ENCODE measurements around the gene HADHA. TPM values are rescaled to one million over a fixed set of nuclear protein-coding genes. Genes with fewer than 3 reads are reported as not detected.

Gene HADHA
- polyA plus RNA-seq, 1 donor (not counting 4 experiments of a cell fraction or from before 2014, with no cell fraction given): 150 TPM

DNA sequence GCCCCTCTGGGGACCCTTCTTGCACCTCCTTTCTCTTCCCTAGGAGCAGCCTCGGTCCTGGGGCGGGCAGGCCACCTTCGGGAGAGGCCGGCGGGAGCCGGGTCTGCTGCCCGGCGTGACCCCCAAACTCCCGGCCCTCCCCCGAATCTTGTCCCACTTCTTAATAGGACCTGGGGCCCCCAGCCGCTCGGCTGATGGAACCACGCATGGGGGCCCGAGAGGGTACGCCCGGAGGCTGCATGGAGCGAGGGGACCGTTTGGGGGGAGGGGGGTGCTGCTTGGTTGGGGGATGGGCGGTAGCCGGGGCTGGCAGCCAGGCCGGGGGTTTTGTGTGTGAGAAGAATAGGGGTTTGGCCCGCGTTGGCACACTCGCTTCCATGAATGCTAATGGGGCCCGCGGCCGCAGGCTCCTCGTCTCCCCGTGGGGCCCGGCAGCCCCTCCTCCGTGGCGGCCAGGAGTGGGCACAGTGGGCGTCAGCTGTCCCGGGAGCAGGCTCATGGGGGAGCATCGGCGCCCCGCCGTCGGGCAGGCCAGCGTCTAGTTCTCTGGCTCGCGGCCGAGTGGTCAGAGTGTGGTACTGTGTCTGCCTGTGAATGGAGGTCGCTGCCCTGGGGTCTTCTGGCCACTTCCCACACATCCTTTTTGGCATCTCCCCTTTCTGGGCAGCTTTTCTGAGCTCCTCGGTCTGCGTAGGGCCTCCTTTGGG, 70.5 kb downstream of the HADHA start:
- no peak overlapping the region for H3K27ac ChIP-seq (ENCODE audit: control insufficient read depth, insufficient read depth, low read length)
- H3K9me3 ChIP-seq (ENCODE audit: control insufficient read depth, low read depth, low read length): no peaks in the 10 kb centered on the region
- H3K9me1 ChIP-seq (ENCODE audit: control insufficient read depth, extremely low read depth, insufficient read depth, low read length): no peaks in the 10 kb centered on the region
- TF ChIP-seq, protein P1, sequence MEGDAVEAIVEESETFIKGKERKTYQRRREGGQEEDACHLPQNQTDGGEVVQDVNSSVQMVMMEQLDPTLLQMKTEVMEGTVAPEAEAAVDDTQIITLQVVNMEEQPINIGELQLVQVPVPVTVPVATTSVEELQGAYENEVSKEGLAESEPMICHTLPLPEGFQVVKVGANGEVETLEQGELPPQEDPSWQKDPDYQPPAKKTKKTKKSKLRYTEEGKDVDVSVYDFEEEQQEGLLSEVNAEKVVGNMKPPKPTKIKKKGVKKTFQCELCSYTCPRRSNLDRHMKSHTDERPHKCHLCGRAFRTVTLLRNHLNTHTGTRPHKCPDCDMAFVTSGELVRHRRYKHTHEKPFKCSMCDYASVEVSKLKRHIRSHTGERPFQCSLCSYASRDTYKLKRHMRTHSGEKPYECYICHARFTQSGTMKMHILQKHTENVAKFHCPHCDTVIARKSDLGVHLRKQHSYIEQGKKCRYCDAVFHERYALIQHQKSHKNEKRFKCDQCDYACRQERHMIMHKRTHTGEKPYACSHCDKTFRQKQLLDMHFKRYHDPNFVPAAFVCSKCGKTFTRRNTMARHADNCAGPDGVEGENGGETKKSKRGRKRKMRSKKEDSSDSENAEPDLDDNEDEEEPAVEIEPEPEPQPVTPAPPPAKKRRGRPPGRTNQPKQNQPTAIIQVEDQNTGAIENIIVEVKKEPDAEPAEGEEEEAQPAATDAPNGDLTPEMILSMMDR (optimal IDR thresholded peaks at IDR 0.05 in 1 of 3, IDR thresholded peaks at IDR 0.05 in 1 of 3, conservative IDR thresholded peaks at IDR 0.05 in 1 of 3; ENCODE audit: extremely low read depth in 1 of 3, insufficient read depth in 2 of 3, low read length in 3 of 3): no peak
- TF ChIP-seq EZH2 (IDR thresholded peaks at IDR 0.05; ENCODE audit: low read length): peak; percentile 10
- H3K9ac ChIP-seq (ENCODE audit: control insufficient read depth, extremely low read depth, insufficient read depth, low read length): no peak overlapping the region
- dilution Hi-C loops (cut with MboI; ENCODE audit: extremely low pct_ligation_motif_present, low sequenced_read_pairs): no loop called here
- no peak overlapping the region for H2AFZ ChIP-seq (ENCODE audit: control insufficient read depth, low read length)
- DNase-seq (ENCODE audit: low read depth, low spot score) (no peak), FAIRE-seq (no peak)
- peaks cover 18% of the 10 kb centered on the region for H3K27me3 ChIP-seq (ENCODE audit: control insufficient read depth, extremely low read depth, insufficient read depth, low read length)
- no peak overlapping the region for H3K4me3 ChIP-seq (ENCODE audit: control insufficient read depth in 2 of 3, extremely low read depth in 1 of 3, insufficient read depth in 2 of 3, low read depth in 1 of 3, low read length in 3 of 3)
- no peaks in the 10 kb centered on the region for H3K36me3 ChIP-seq (ENCODE audit: control insufficient read depth in 2 of 2, extremely low read depth in 1 of 2, insufficient read depth in 2 of 2, low read length in 2 of 2)
- no peaks in the 10 kb centered on the region for H3K4me1 ChIP-seq (ENCODE audit: control insufficient read depth, extremely low read depth, insufficient read depth, low read length)
- no peak overlapping the region for H3K4me2 ChIP-seq (ENCODE audit: control insufficient read depth, extremely low read depth, insufficient read depth, low read depth, low read length)
- H4K20me1 ChIP-seq (ENCODE audit: control insufficient read depth, extremely low read depth, insufficient read depth, low read length): no peaks in the 10 kb centered on the region
- H3K79me2 ChIP-seq (ENCODE audit: control insufficient read depth, insufficient read depth, low read length): no peaks in the 10 kb centered on the region

DNA sequence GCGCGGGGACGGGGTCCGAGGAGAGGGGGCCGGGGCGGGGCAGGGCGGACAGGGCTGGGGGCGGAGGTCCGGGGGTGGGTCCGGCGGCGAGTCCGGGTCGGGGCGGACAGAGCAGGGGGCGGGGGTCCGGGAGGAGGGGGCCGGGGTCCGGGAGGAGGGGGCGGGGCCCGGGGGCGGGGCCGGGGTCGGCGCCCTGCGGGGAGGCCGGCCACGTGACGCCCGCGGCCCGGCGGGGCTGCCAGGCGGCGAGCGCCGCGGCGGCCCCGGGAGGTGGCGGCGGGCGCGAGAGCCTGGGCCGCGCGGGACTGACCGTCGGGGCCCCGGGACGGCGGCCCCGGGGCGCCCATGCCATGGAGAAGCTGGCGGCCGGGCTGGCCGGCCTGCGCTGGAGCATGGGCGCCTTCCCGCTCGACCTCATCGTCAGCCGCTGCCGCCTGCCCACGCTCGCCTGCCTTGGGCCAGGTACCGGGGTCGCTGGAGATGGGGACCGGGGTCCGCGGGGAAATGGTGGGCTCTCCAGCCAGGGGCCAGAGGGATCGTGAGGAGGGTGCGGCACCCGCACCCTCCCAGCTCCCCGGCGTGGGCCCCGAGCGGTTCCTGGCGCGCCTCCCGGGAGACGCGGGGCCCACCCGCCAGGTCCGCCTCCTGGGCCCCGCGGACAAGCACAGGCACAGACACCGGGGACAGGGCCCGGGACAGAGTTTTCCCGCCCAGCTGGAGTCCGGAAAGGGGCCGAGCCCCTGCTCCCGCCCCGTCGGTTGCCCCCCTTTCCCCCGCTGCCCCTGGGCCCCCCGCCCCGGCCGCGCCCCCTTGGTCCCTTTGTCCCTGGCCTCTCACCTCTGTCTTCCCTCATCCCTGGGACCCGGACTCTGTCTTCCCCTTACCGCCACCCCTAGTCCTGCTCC, 71.3 kb downstream of the HADHA start, which contains the start of gene GAREM2:
TSS of gene GAREM2 (plus strand) at position 218 of the 905 bp plus-strand sequence. CDS start at position 351, 133 bp downstream.
- Histone ChIP-seq H3K36me3 (ENCODE audit: control insufficient read depth in 2 of 2, extremely low read depth in 1 of 2, insufficient read depth in 2 of 2, low read length in 2 of 2) (no peaks in the 10 kb centered on the region), H3K9me1 (ENCODE audit: control insufficient read depth, extremely low read depth, insufficient read depth, low read length) (no peaks in the 10 kb centered on the region), H3K4me1 (ENCODE audit: control insufficient read depth, extremely low read depth, insufficient read depth, low read length) (no peaks in the 10 kb centered on the region), H3K79me2 (ENCODE audit: control insufficient read depth, insufficient read depth, low read length) (no peaks in the 10 kb centered on the region), H3K9ac (ENCODE audit: control insufficient read depth, extremely low read depth, insufficient read depth, low read length) (no peak within 1 kb of the TSS), H2AFZ (ENCODE audit: control insufficient read depth, low read length) (peak within 1 kb of the TSS; percentile 22), H3K9me3 (ENCODE audit: control insufficient read depth, low read depth, low read length) (no peaks in the 10 kb centered on the region), H3K4me2 (ENCODE audit: control insufficient read depth, extremely low read depth, insufficient read depth, low read depth, low read length) (peak within 1 kb of the TSS; percentile 48), H3K27ac (ENCODE audit: control insufficient read depth, insufficient read depth, low read length) (no peak within 1 kb of the TSS), H3K27me3 (ENCODE audit: control insufficient read depth, extremely low read depth, insufficient read depth, low read length) (peaks cover 18% of the 10 kb centered on the region), H3K4me3 (ENCODE audit: control insufficient read depth in 2 of 3, extremely low read depth in 1 of 3, insufficient read depth in 2 of 3, low read depth in 1 of 3, low read length in 3 of 3) (no peak within 1 kb of the TSS), H4K20me1 (ENCODE audit: control insufficient read depth, extremely low read depth, insufficient read depth, low read length) (no peaks in the 10 kb centered on the region)
- dilution Hi-C loops (cut with MboI; ENCODE audit: extremely low pct_ligation_motif_present, low sequenced_read_pairs): no loop called here
- DNase-seq (ENCODE audit: low read depth, low spot score) (no peak), FAIRE-seq (no peak)
- TF ChIP-seq, protein P1 (optimal IDR thresholded peaks at IDR 0.05 in 1 of 3, IDR thresholded peaks at IDR 0.05 in 1 of 3, conservative IDR thresholded peaks at IDR 0.05 in 1 of 3; ENCODE audit: extremely low read depth in 1 of 3, insufficient read depth in 2 of 3, low read length in 3 of 3): no peak
- no peak for TF ChIP-seq EZH2 (IDR thresholded peaks at IDR 0.05; ENCODE audit: low read length)

Data from keratinocyte (primary cell).